GM19351 (cell line): ENCODE data around the gene CHST5.

Experiments used
- ATAC-seq: cut with Tn5 transposase; IDR thresholded peaks from one replicate; pipeline ENCODE4 v1.9.1; 2021; ENCODE audit warnings: mild to moderate bottlenecking, moderate library complexity; ENCODE audit not compliant: unreplicated experiment

Gene CHST5

GRCh38 chr16:75535901-75536300, at the start of gene CHST5:
Gene CHST5 (minus strand): TSS chr16:75536108. CDS start chr16:75530384, 5,724 bp downstream.
- no peak for ATAC-seq

GRCh38 chr16:75584108-75584507, 48.2 kb upstream of the CHST5 start:
- ATAC-seq: peak; percentile 80

GRCh38 chr16:75579281-75579834, 43.5 kb upstream of the CHST5 start:
- peak; percentile 27 for ATAC-seq

- ATAC-seq: no peak
These were observed 42.8 kb upstream of the CHST5 start for GRCh38 chr16:75578725-75579124.

- no peak for ATAC-seq
These were observed 42.3 kb upstream of the CHST5 start for GRCh38 chr16:75578212-75578611.

- ATAC-seq: peak; percentile 79
These were observed 40.5 kb upstream of the CHST5 start for GRCh38 chr16:75576384-75576811.

GRCh38 chr16:75575958-75576357, 40.0 kb upstream of the CHST5 start:
- no peak for ATAC-seq

GRCh38 chr16:75573955-75574354, 38.0 kb upstream of the CHST5 start:
- no peak for ATAC-seq

GRCh38 chr16:75572864-75573542, 37.1 kb upstream of the CHST5 start:
- ATAC-seq: no peak

- peak; percentile 21 for ATAC-seq
These were observed 34.6 kb upstream of the CHST5 start for GRCh38 chr16:75570396-75571065.

- no peak for ATAC-seq
These were observed 32.0 kb upstream of the CHST5 start for GRCh38 chr16:75567911-75568310.

GRCh38 chr16:75566758-75567255, 30.9 kb upstream of the CHST5 start:
- ATAC-seq: peak; percentile 12

- ATAC-seq: peak; percentile 62
These were observed 30.3 kb upstream of the CHST5 start, which contains the start of gene GABARAPL2 for GRCh38 chr16:75566040-75566757. Gene GABARAPL2 (plus strand): TSS chr16:75566379. CDS start chr16:75566487, 108 bp downstream.

- ATAC-seq: peak; percentile 7
These were observed 29.7 kb upstream of the CHST5 start for GRCh38 chr16:75565640-75566039.

- no peak for ATAC-seq
These were observed 23.9 kb upstream of the CHST5 start for GRCh38 chr16:75559564-75560372.

- no peak for ATAC-seq
These were observed 23.0 kb upstream of the CHST5 start for GRCh38 chr16:75558846-75559401.

GRCh38 chr16:75556431-75556950, 20.6 kb upstream of the CHST5 start:
- ATAC-seq: no peak

GRCh38 chr16:75555707-75556430, 20.0 kb upstream of the CHST5 start, which contains the start of gene TMEM231:
Gene TMEM231 (minus strand): TSS chr16:75556252. CDS start chr16:75556209, 43 bp downstream.
- peak; percentile 94 for ATAC-seq

GRCh38 chr16:75555213-75555706, 19.4 kb upstream of the CHST5 start:
- peak; percentile 41 for ATAC-seq
